ENCODE data around the gene SH3TC2. TPM values are rescaled to one million over a fixed set of nuclear protein-coding genes. Genes with fewer than 3 reads are reported as not detected.

The SH3TC2 gene
- polyA plus RNA-seq, 2 donors, result 1.4 to 5.1 TPM

GRCh38 chr5:149027636-149028035 lies 35.2 kb downstream of the SH3TC2 start:
- H3K9me3 ChIP-seq (ENCODE audit: control insufficient read depth in 2 of 2, insufficient read depth in 1 of 2, low read depth in 1 of 2, low read length in 1 of 2), result no peaks in the 10 kb centered on the region
- no peak overlapping the region for H3K4me3 ChIP-seq (ENCODE audit: low read depth in 1 of 2, low read length in 2 of 2)
- no peaks in the 10 kb centered on the region for H3K27me3 ChIP-seq (ENCODE audit: control insufficient read depth in 1 of 2, insufficient read depth in 2 of 2, low read length in 2 of 2)
- no peaks in the 10 kb centered on the region for H3K36me3 ChIP-seq (ENCODE audit: control insufficient read depth in 2 of 2, insufficient read depth in 2 of 2, low read length in 1 of 2)
- no peak overlapping the region for H3K27ac ChIP-seq (ENCODE audit: low read depth in 2 of 2, low read length in 1 of 2)
- WGBS, 2 donors, result 95 to 96% methylated on average over 12 of the region's 12 CpGs
- H3K4me1 ChIP-seq (ENCODE audit: control insufficient read depth in 2 of 2, insufficient read depth in 2 of 2, low read length in 1 of 2), result peaks cover 0 to 2% of the 10 kb centered on the region in 2 donors

GRCh38 chr5:149024943-149025342 lies 37.9 kb downstream of the SH3TC2 start:
- H3K27ac ChIP-seq (ENCODE audit: low read depth in 2 of 2, low read length in 1 of 2), result no peak overlapping the region

GRCh38 chr5:149024477-149024876 lies 38.4 kb downstream of the SH3TC2 start:
- Histone ChIP-seq H3K4me1 (ENCODE audit: control insufficient read depth in 2 of 2, insufficient read depth in 2 of 2, low read length in 1 of 2) (peaks cover 0 to 2% of the 10 kb centered on the region in 2 donors), H3K27ac (ENCODE audit: low read depth in 2 of 2, low read length in 1 of 2) (no peak overlapping the region), H3K27me3 (ENCODE audit: control insufficient read depth in 1 of 2, insufficient read depth in 2 of 2, low read length in 2 of 2) (no peaks in the 10 kb centered on the region), H3K4me3 (ENCODE audit: low read depth in 1 of 2, low read length in 2 of 2) (no peak overlapping the region), H3K9me3 (ENCODE audit: control insufficient read depth in 2 of 2, insufficient read depth in 1 of 2, low read depth in 1 of 2, low read length in 1 of 2) (no peaks in the 10 kb centered on the region), H3K36me3 (ENCODE audit: control insufficient read depth in 2 of 2, insufficient read depth in 2 of 2, low read length in 1 of 2) (no peaks in the 10 kb centered on the region)
- WGBS, 2 donors, result 24 to 42% methylated on average over 1 of the region's 1 CpG

More at GRCh38 chr5:149024943-149025342, 37.9 kb downstream of the SH3TC2 start:
- Histone ChIP-seq H3K4me1 (ENCODE audit: control insufficient read depth in 2 of 2, insufficient read depth in 2 of 2, low read length in 1 of 2) (peaks cover 0 to 2% of the 10 kb centered on the region in 2 donors), H3K9me3 (ENCODE audit: control insufficient read depth in 2 of 2, insufficient read depth in 1 of 2, low read depth in 1 of 2, low read length in 1 of 2) (no peaks in the 10 kb centered on the region), H3K36me3 (ENCODE audit: control insufficient read depth in 2 of 2, insufficient read depth in 2 of 2, low read length in 1 of 2) (no peaks in the 10 kb centered on the region), H3K4me3 (ENCODE audit: low read depth in 1 of 2, low read length in 2 of 2) (no peak overlapping the region), H3K27me3 (ENCODE audit: control insufficient read depth in 1 of 2, insufficient read depth in 2 of 2, low read length in 2 of 2) (no peaks in the 10 kb centered on the region)

GRCh38 chr5:149022200-149022599 lies 40.7 kb downstream of the SH3TC2 start:
- no peak overlapping the region for H3K27ac ChIP-seq (ENCODE audit: low read depth in 2 of 2, low read length in 1 of 2)
- WGBS, 2 donors, result 92 to 94% methylated on average over 1 of the region's 1 CpG
- H3K27me3 ChIP-seq (ENCODE audit: control insufficient read depth in 1 of 2, insufficient read depth in 2 of 2, low read length in 2 of 2), result no peaks in the 10 kb centered on the region
- H3K9me3 ChIP-seq (ENCODE audit: control insufficient read depth in 2 of 2, insufficient read depth in 1 of 2, low read depth in 1 of 2, low read length in 1 of 2), result no peaks in the 10 kb centered on the region
- no peak overlapping the region for H3K4me3 ChIP-seq (ENCODE audit: low read depth in 1 of 2, low read length in 2 of 2)
- H3K36me3 ChIP-seq (ENCODE audit: control insufficient read depth in 2 of 2, insufficient read depth in 2 of 2, low read length in 1 of 2), result no peaks in the 10 kb centered on the region
- H3K4me1 ChIP-seq (ENCODE audit: control insufficient read depth in 2 of 2, insufficient read depth in 2 of 2, low read length in 1 of 2), result peaks cover 0 to 2% of the 10 kb centered on the region in 2 donors

- WGBS, 2 donors, result 58 to 62% methylated on average over 4 of the region's 4 CpGs
- Histone ChIP-seq H3K4me3 (ENCODE audit: low read depth in 1 of 2, low read length in 2 of 2) (no peak overlapping the region), H3K36me3 (ENCODE audit: control insufficient read depth in 2 of 2, insufficient read depth in 2 of 2, low read length in 1 of 2) (no peaks in the 10 kb centered on the region), H3K9me3 (ENCODE audit: control insufficient read depth in 2 of 2, insufficient read depth in 1 of 2, low read depth in 1 of 2, low read length in 1 of 2) (no peaks in the 10 kb centered on the region), H3K27ac (ENCODE audit: low read depth in 2 of 2, low read length in 1 of 2) (no peak overlapping the region), H3K27me3 (ENCODE audit: control insufficient read depth in 1 of 2, insufficient read depth in 2 of 2, low read length in 2 of 2) (no peaks in the 10 kb centered on the region), H3K4me1 (ENCODE audit: control insufficient read depth in 2 of 2, insufficient read depth in 2 of 2, low read length in 1 of 2) (no peaks in the 10 kb centered on the region)
Observed at GRCh38 chr5:149019679-149020078, 43.2 kb downstream of the SH3TC2 start.

GRCh38 chr5:149018909-149019443 lies 43.9 kb downstream of the SH3TC2 start:
- Histone ChIP-seq H3K4me3 (ENCODE audit: low read depth in 1 of 2, low read length in 2 of 2) (no peak overlapping the region), H3K4me1 (ENCODE audit: control insufficient read depth in 2 of 2, insufficient read depth in 2 of 2, low read length in 1 of 2) (no peaks in the 10 kb centered on the region), H3K9me3 (ENCODE audit: control insufficient read depth in 2 of 2, insufficient read depth in 1 of 2, low read depth in 1 of 2, low read length in 1 of 2) (no peaks in the 10 kb centered on the region), H3K27me3 (ENCODE audit: control insufficient read depth in 1 of 2, insufficient read depth in 2 of 2, low read length in 2 of 2) (no peaks in the 10 kb centered on the region), H3K36me3 (ENCODE audit: control insufficient read depth in 2 of 2, insufficient read depth in 2 of 2, low read length in 1 of 2) (no peaks in the 10 kb centered on the region), H3K27ac (ENCODE audit: low read depth in 2 of 2, low read length in 1 of 2) (no peak overlapping the region)
- 5 to 21% methylated on average over 2 of the region's 2 CpGs for WGBS, 2 donors

- Histone ChIP-seq H3K9me3 (ENCODE audit: control insufficient read depth in 2 of 2, insufficient read depth in 1 of 2, low read depth in 1 of 2, low read length in 1 of 2) (no peaks in the 10 kb centered on the region), H3K4me3 (ENCODE audit: low read depth in 1 of 2, low read length in 2 of 2) (no peak overlapping the region), H3K27me3 (ENCODE audit: control insufficient read depth in 1 of 2, insufficient read depth in 2 of 2, low read length in 2 of 2) (no peaks in the 10 kb centered on the region), H3K36me3 (ENCODE audit: control insufficient read depth in 2 of 2, insufficient read depth in 2 of 2, low read length in 1 of 2) (no peaks in the 10 kb centered on the region), H3K27ac (ENCODE audit: low read depth in 2 of 2, low read length in 1 of 2) (no peak overlapping the region), H3K4me1 (ENCODE audit: control insufficient read depth in 2 of 2, insufficient read depth in 2 of 2, low read length in 1 of 2) (no peaks in the 10 kb centered on the region)
- WGBS, 2 donors, result 62 to 83% methylated on average over 1 of the region's 1 CpG
Observed at GRCh38 chr5:149017636-149018035, 45.2 kb downstream of the SH3TC2 start.

- Histone ChIP-seq H3K27me3 (ENCODE audit: control insufficient read depth in 1 of 2, insufficient read depth in 2 of 2, low read length in 2 of 2) (no peaks in the 10 kb centered on the region), H3K4me1 (ENCODE audit: control insufficient read depth in 2 of 2, insufficient read depth in 2 of 2, low read length in 1 of 2) (no peaks in the 10 kb centered on the region), H3K4me3 (ENCODE audit: low read depth in 1 of 2, low read length in 2 of 2) (no peak overlapping the region), H3K27ac (ENCODE audit: low read depth in 2 of 2, low read length in 1 of 2) (no peak overlapping the region), H3K9me3 (ENCODE audit: control insufficient read depth in 2 of 2, insufficient read depth in 1 of 2, low read depth in 1 of 2, low read length in 1 of 2) (no peaks in the 10 kb centered on the region), H3K36me3 (ENCODE audit: control insufficient read depth in 2 of 2, insufficient read depth in 2 of 2, low read length in 1 of 2) (no peaks in the 10 kb centered on the region)
- WGBS, 2 donors, result 78 to 83% methylated on average over 1 of the region's 1 CpG
Observed at GRCh38 chr5:149015561-149015960, 47.3 kb downstream of the SH3TC2 start.

- Histone ChIP-seq H3K27me3 (ENCODE audit: control insufficient read depth in 1 of 2, insufficient read depth in 2 of 2, low read length in 2 of 2) (no peaks in the 10 kb centered on the region), H3K4me1 (ENCODE audit: control insufficient read depth in 2 of 2, insufficient read depth in 2 of 2, low read length in 1 of 2) (no peaks in the 10 kb centered on the region), H3K27ac (ENCODE audit: low read depth in 2 of 2, low read length in 1 of 2) (no peak overlapping the region), H3K4me3 (ENCODE audit: low read depth in 1 of 2, low read length in 2 of 2) (no peak overlapping the region), H3K36me3 (ENCODE audit: control insufficient read depth in 2 of 2, insufficient read depth in 2 of 2, low read length in 1 of 2) (no peaks in the 10 kb centered on the region), H3K9me3 (ENCODE audit: control insufficient read depth in 2 of 2, insufficient read depth in 1 of 2, low read depth in 1 of 2, low read length in 1 of 2) (no peaks in the 10 kb centered on the region)
- 91 to 95% methylated on average over 1 of the region's 1 CpG for WGBS, 2 donors
Observed at GRCh38 chr5:149015126-149015525, 47.7 kb downstream of the SH3TC2 start.

GRCh38 chr5:149014571-149015031 lies 48.3 kb downstream of the SH3TC2 start:
- H3K27ac ChIP-seq (ENCODE audit: low read depth in 2 of 2, low read length in 1 of 2), result no peak overlapping the region
- H3K4me3 ChIP-seq (ENCODE audit: low read depth in 1 of 2, low read length in 2 of 2), result no peak overlapping the region
- WGBS, 2 donors, result 85 to 90% methylated on average over 2 of the region's 2 CpGs
- H3K9me3 ChIP-seq (ENCODE audit: control insufficient read depth in 2 of 2, insufficient read depth in 1 of 2, low read depth in 1 of 2, low read length in 1 of 2), result no peaks in the 10 kb centered on the region
- no peaks in the 10 kb centered on the region for H3K27me3 ChIP-seq (ENCODE audit: control insufficient read depth in 1 of 2, insufficient read depth in 2 of 2, low read length in 2 of 2)
- no peaks in the 10 kb centered on the region for H3K4me1 ChIP-seq (ENCODE audit: control insufficient read depth in 2 of 2, insufficient read depth in 2 of 2, low read length in 1 of 2)
- no peaks in the 10 kb centered on the region for H3K36me3 ChIP-seq (ENCODE audit: control insufficient read depth in 2 of 2, insufficient read depth in 2 of 2, low read length in 1 of 2)

Data from esophagus (tissue), 2 donors.